H1 (cell line): ENCODE results near the gene IMPDH1. TPM values are rescaled to one million over a fixed set of nuclear protein-coding genes. Genes with fewer than 3 reads are reported as not detected.

Experiments used
- CTCF ChIA-PET: fragments of 300-600 bp; sonication (Branson Sonifier 250); formaldehyde crosslinking; loops from one replicate; lab custom pipeline; 2021; ENCODE audit not compliant: partially characterized antibody; lab: Charles Lee
- POLR2A ChIA-PET: fragments of 300-600 bp; sonication (Branson Sonifier 250); formaldehyde crosslinking; loops from one replicate; lab custom pipeline; 2021; ENCODE audit warnings: inconsistent platforms; ENCODE audit not compliant: partially characterized antibody; lab: Charles Lee
- DNase-seq, 2 experiments: peaks; one replicate each; pipeline versions ENCODE4 v3.0.0 to v3.0.0-alpha.2; 2010 to 2022; ENCODE audit warnings: low spot score in 2 of 2, low read depth in 1 of 2, mixed read lengths in 1 of 2
- FAIRE-seq: peaks from 2 replicates; lab custom pipeline; 2011; peaks lifted over from hg19 to GRCh38; lab: Jason Lieb, UNC
- H2AFZ ChIP-seq: 2 replicates; pipeline ENCODE4 v1.8.1; 2012; ENCODE audit warnings: low read length, inconsistent platforms
- H2AK5ac ChIP-seq: 2 replicates; pipeline ENCODE4 v1.6.1; 2013; ENCODE audit warnings: low read depth, low read length
- H2BK120ac ChIP-seq: replicated peaks from 2 replicates; pipeline ENCODE3; 2013; ENCODE audit warnings: low read depth, low read length, inconsistent platforms
- H2BK12ac ChIP-seq: 2 replicates; pipeline ENCODE4 v1.6.1; 2013; ENCODE audit warnings: low read depth, low read length
- H2BK15ac ChIP-seq: 2 replicates; pipeline ENCODE4 v1.6.1; 2013; ENCODE audit warnings: low read length
- H2BK20ac ChIP-seq: 2 replicates; pipeline ENCODE4 v1.6.1; 2013; ENCODE audit warnings: low read length
- H2BK5ac ChIP-seq: 2 replicates; pipeline ENCODE4 v1.6.1; 2013; ENCODE audit warnings: low read depth, low read length
- H3K14ac ChIP-seq: 2 replicates; pipeline ENCODE4 v1.6.1; 2013; ENCODE audit warnings: inconsistent platforms; ENCODE audit not compliant: insufficient read length
- H3K18ac ChIP-seq: 2 replicates; pipeline ENCODE4 v1.6.1; 2013; ENCODE audit warnings: low read length; ENCODE audit errors: extremely low read depth
- H3K23ac ChIP-seq: 2 replicates; pipeline ENCODE4 v1.6.1; 2013; ENCODE audit warnings: inconsistent platforms; ENCODE audit not compliant: insufficient read length
- H3K23me2 ChIP-seq: 2 replicates; pipeline ENCODE4 v1.6.1; 2013; ENCODE audit warnings: low read depth, low read length
- H3K27ac ChIP-seq: 2 replicates; pipeline ENCODE4 v1.6.1; 2011; ENCODE audit warnings: low read depth, low read length, inconsistent platforms
- H3K27me3 ChIP-seq, 4 experiments: replicated peaks in 1 of 4; 1 replicate in 1 of 4; 2 replicates in 3 of 4; pipeline versions ENCODE4 v1.6.1 to v1.8.1; 2011 to 2013; ENCODE audit warnings: low read length in 3 of 4, mild to moderate bottlenecking in 3 of 4, inconsistent platforms in 2 of 4, mixed read lengths in 2 of 4, moderate library complexity in 1 of 4; ENCODE audit not compliant: control insufficient read depth in 3 of 4, insufficient read depth in 3 of 4; ENCODE audit errors: extremely low read depth in 1 of 4
- H3K36me3 ChIP-seq, 4 experiments: 2 replicates each; pipeline versions ENCODE4 v1.6.1 to v1.8.1; 2011 to 2013; ENCODE audit warnings: mild to moderate bottlenecking in 4 of 4, low read length in 3 of 4, moderate library complexity in 2 of 4, control low read depth in 1 of 4, inconsistent platforms in 1 of 4; ENCODE audit not compliant: insufficient read depth in 4 of 4, control insufficient read depth in 2 of 4
- H3K4ac ChIP-seq: replicated peaks from 2 replicates; pipeline ENCODE3; 2013; ENCODE audit warnings: low read length, low read depth, mixed read lengths, inconsistent platforms; ENCODE audit not compliant: insufficient read length
- H3K4me1 ChIP-seq, 4 experiments: replicated peaks in 1 of 4; 1 replicate in 1 of 4; 2 replicates in 3 of 4; pipeline versions ENCODE4 v1.6.1 to v1.8.1; 2011 to 2013; ENCODE audit warnings: low read length in 3 of 4, inconsistent platforms in 2 of 4, mixed read lengths in 1 of 4; ENCODE audit not compliant: insufficient read depth in 4 of 4, control insufficient read depth in 3 of 4
- H3K4me2 ChIP-seq, 2 experiments: 2 replicates each; pipeline versions ENCODE4 v1.6.1 to v1.8.1; 2011 to 2013; ENCODE audit warnings: low read depth in 2 of 2, low read length in 2 of 2, control low read depth in 1 of 2, inconsistent platforms in 1 of 2, mild to moderate bottlenecking in 1 of 2; ENCODE audit not compliant: insufficient read depth in 1 of 2
- H3K4me3 ChIP-seq, 4 experiments: fragments of 200-600, 300-600 bp in 1 of 4; sonication (generic), shearing (Covaris generic), sonication (Bioruptor Twin) in 1 of 4; 2 replicates each; pipeline versions ENCODE4 v1.5.1 to v1.8.1; 2011 to 2016; ENCODE audit warnings: low read length in 4 of 4, low read depth in 3 of 4, control low read depth in 2 of 4, inconsistent platforms in 2 of 4, mild to moderate bottlenecking in 2 of 4, mixed read lengths in 1 of 4, moderate library complexity in 1 of 4; ENCODE audit not compliant: insufficient read depth in 2 of 4; ENCODE audit errors: extremely low read depth in 1 of 4
- H3K56ac ChIP-seq: replicated peaks from 2 replicates; pipeline ENCODE3; 2013; ENCODE audit warnings: low read depth, mild to moderate bottlenecking, mixed read lengths, low read length, inconsistent platforms; ENCODE audit not compliant: insufficient read length
- H3K79me1 ChIP-seq: 2 replicates; pipeline ENCODE4 v1.6.1; 2013; ENCODE audit warnings: low read depth, low read length, control low read depth
- H3K79me2 ChIP-seq, 2 experiments: 2 replicates each; pipeline versions ENCODE4 v1.6.1 to v1.8.1; 2012 to 2013; ENCODE audit warnings: low read length in 2 of 2, mild to moderate bottlenecking in 2 of 2, inconsistent platforms in 1 of 2; ENCODE audit not compliant: insufficient read depth in 2 of 2, control insufficient read depth in 1 of 2
- H3K9ac ChIP-seq, 4 experiments: replicated peaks in 1 of 4; 1 replicate in 1 of 4; 2 replicates in 3 of 4; pipeline versions ENCODE4 v1.6.1 to v1.8.1; 2011 to 2013; ENCODE audit warnings: low read depth in 3 of 4, low read length in 3 of 4, control low read depth in 2 of 4, mild to moderate bottlenecking in 2 of 4, moderate library complexity in 2 of 4, inconsistent platforms in 1 of 4; ENCODE audit errors: extremely low read depth in 1 of 4
- H3K9me3 ChIP-seq, 2 experiments: 2 replicates each; pipeline versions ENCODE4 v1.6.1 to v1.8.1; 2012 to 2013; ENCODE audit warnings: mild to moderate bottlenecking in 2 of 2, moderate library complexity in 2 of 2, control low read depth in 1 of 2, inconsistent platforms in 1 of 2, low read depth in 1 of 2, low read length in 1 of 2, mixed read lengths in 1 of 2; ENCODE audit not compliant: insufficient read depth in 2 of 2
- H4K20me1 ChIP-seq, 2 experiments: replicated peaks in 1 of 2; 2 replicates each; pipeline versions ENCODE3 to v1.8.1; 2011 to 2013; ENCODE audit warnings: inconsistent platforms in 2 of 2, low read length in 2 of 2, mild to moderate bottlenecking in 1 of 2; ENCODE audit not compliant: insufficient read depth in 2 of 2, control insufficient read depth in 1 of 2
- H4K5ac ChIP-seq: 2 replicates; pipeline ENCODE4 v1.6.1; 2013; ENCODE audit warnings: low read length, low read depth, mixed read lengths, inconsistent platforms; ENCODE audit not compliant: insufficient read length
- H4K8ac ChIP-seq: 2 replicates; pipeline ENCODE4 v1.8.0; 2013; ENCODE audit warnings: mild to moderate bottlenecking, moderate library complexity, low read length, inconsistent platforms; ENCODE audit not compliant: insufficient read depth; ENCODE audit errors: extremely low read depth
- H4K91ac ChIP-seq: replicated peaks from 2 replicates; pipeline ENCODE3; 2013; ENCODE audit warnings: low read length, mixed read lengths, inconsistent platforms; ENCODE audit not compliant: insufficient read length
- ASH2L ChIP-seq: fragments of 200-600, 300-600 bp; sonication (generic); IDR thresholded peaks from one replicate; pipeline ENCODE4 v1.7.1; 2017; ENCODE audit warnings: low read length
- BRCA1 ChIP-seq: IDR thresholded peaks from 2 replicates; pipeline ENCODE4 v1.6.1; 2012; ENCODE audit warnings: low read depth, low read length, improper control_type of control experiment
- CEBPB ChIP-seq: IDR thresholded peaks from 2 replicates; pipeline ENCODE4 v1.6.1; 2012; ENCODE audit warnings: low read depth, low read length
- CHD2 ChIP-seq: IDR thresholded peaks from 2 replicates; pipeline ENCODE4 v1.6.1; 2012; ENCODE audit warnings: low read length, improper control_type of control experiment
- CREB1 ChIP-seq: IDR thresholded peaks from 2 replicates; pipeline ENCODE4 v1.6.1; 2012; ENCODE audit warnings: inconsistent platforms
- E2F6 ChIP-seq: IDR thresholded peaks from 2 replicates; pipeline ENCODE4 v1.6.1; 2012; ENCODE audit warnings: inconsistent platforms
- EGR1 ChIP-seq: IDR thresholded peaks from 2 replicates; pipeline ENCODE4 v1.6.1; 2011; ENCODE audit warnings: low read depth, low read length, borderline replicate concordance
- NANOG ChIP-seq: IDR thresholded peaks from 2 replicates; pipeline ENCODE4 v1.6.1; 2011; ENCODE audit warnings: low read length, low read depth, mild to moderate bottlenecking, inconsistent platforms; ENCODE audit not compliant: insufficient read depth, poor library complexity, severe bottlenecking
- SP4 ChIP-seq: IDR thresholded peaks from 2 replicates; pipeline ENCODE4 v1.6.1; 2012; ENCODE audit warnings: low read length, inconsistent platforms
- USF2 ChIP-seq: IDR thresholded peaks from 2 replicates; pipeline ENCODE4 v1.6.1; 2011; ENCODE audit warnings: low read length, improper control_type of control experiment
- WGBS, 2 experiments: shearing (Covaris generic) in 1 of 2; methylation state at CpG; one replicate each; pipeline versions ENCODE4 v1.1.6 to v1.1.7; 2013 to 2015; ENCODE audit warnings: low lambda C conversion rate in 2 of 2, mixed read lengths in 2 of 2, inconsistent platforms in 1 of 2, low coverage in 1 of 2, missing lambda C conversion rate in 1 of 2; ENCODE audit not compliant: insufficient replicate concordance in 2 of 2, insufficient coverage in 1 of 2, insufficient read length in 1 of 2; ENCODE audit errors: extremely low coverage in 1 of 2, missing lambda C conversion rate in 1 of 2; 5-methylcytosine and 5-hydroxymethylcytosine counted together
- polyA plus RNA-seq, 7 experiments: library from polyadenylated mRNA; depleted of rRNA in 3 of 7; stranded (reverse) in 5 of 7; unstranded in 2 of 7; fragments of >200 nt in 5 of 7; fragments of 200-250 nt in 2 of 7; gene quantifications; 1 replicate in 5 of 7; 2 replicates in 1 of 7; 4 replicates in 1 of 7; pipeline versions ENCODE4 v1.2.1 to v1.2.3, GENCODE V29; 2011 to 2013; ENCODE audit warnings: missing spikeins in 2 of 7, mixed read lengths in 2 of 7
- total RNA-seq: library from RNA; stranded (reverse); fragmentation: NEBNext Ultra II Directional; extraction: Animal tissue kit (Norgen Biotek cat#: 25700); gene quantifications from 2 replicates; pipeline ENCODE4 v1.2.1, GENCODE V29; 2021

IMPDH1 gene
- total and polyA plus RNA-seq, 2 of the 8 experiments (the other 6 are each of a cell fraction or from before 2014, with no cell fraction given), result 45.8 TPM

GRCh38 chr7:128366300-128366699, 43.5 kb downstream of the IMPDH1 start:
- CTCF ChIA-PET, result interaction anchor here (0.6 to 10.0 kb wide), 6 partner anchors 12 to 59 kb away, joined by 3 to 89 read pairs (median 3); no protein-coding TSS in a partner anchor
- POLR2A ChIA-PET, result no interaction called here

More at GRCh38 chr7:128366300-128366699, 43.5 kb downstream of the IMPDH1 start:
- no peak overlapping the region for H4K91ac ChIP-seq
- no peak overlapping the region for H3K27ac ChIP-seq
- H4K8ac ChIP-seq, result no peak overlapping the region
- H2BK15ac ChIP-seq, result no peak overlapping the region
- no peak overlapping the region for H2BK12ac ChIP-seq
- H3K14ac ChIP-seq, result no peak overlapping the region
- H3K27me3 ChIP-seq, result peaks cover 24 to 44% (median 34%) of the 10 kb centered on the region in 4 experiments
- no peak overlapping the region for H3K56ac ChIP-seq
- FAIRE-seq (no peak), DNase-seq (no peak)
- H3K4me1 ChIP-seq, result no peaks in the 10 kb centered on the region; a peak in 1 of 7 replicates
- 65% methylated on average over 1 of the region's 1 CpG; no CpG with 5 or more reads in 1 of the 2 experiments for WGBS, 2 experiments
- H2AFZ ChIP-seq, result no peak overlapping the region
- no peaks in the 10 kb centered on the region for H4K20me1 ChIP-seq
- no peak overlapping the region for H3K4ac ChIP-seq
- H3K18ac ChIP-seq, result no peak overlapping the region
- no peak overlapping the region for H3K23ac ChIP-seq
- no peak overlapping the region for H4K5ac ChIP-seq
- H2BK5ac ChIP-seq, result no peak overlapping the region
- no peak overlapping the region for H2BK120ac ChIP-seq
- no peak overlapping the region for H2BK20ac ChIP-seq
- no peak overlapping the region for H3K4me2 ChIP-seq
- TF ChIP-seq ASH2L (no peak), E2F6 (no peak), CEBPB (no peak), EGR1 (no peak), SP4 (no peak), CHD2 (no peak), NANOG (no peak), CREB1 (no peak), USF2 (no peak), BRCA1 (no peak)
- no peak overlapping the region for H2AK5ac ChIP-seq
- peaks cover 0 to 5% (median 0%) of the 10 kb centered on the region in 4 experiments; a peak in 1 of 8 replicates for H3K36me3 ChIP-seq
- H3K79me2 ChIP-seq, result no peaks in the 10 kb centered on the region
- H3K23me2 ChIP-seq, result no peaks in the 10 kb centered on the region; the same call in 1 of the 2 replicates
- H3K79me1 ChIP-seq, result no peaks in the 10 kb centered on the region
- H3K9me3 ChIP-seq, result no peaks in the 10 kb centered on the region
- H3K4me3 ChIP-seq, result no peak overlapping the region
- no peak overlapping the region for H3K9ac ChIP-seq
